ENCODE measurements around the gene INTS14. TPM values are rescaled to one million over a fixed set of nuclear protein-coding genes. Genes with fewer than 3 reads are reported as not detected.

Gene INTS14
- total RNA-seq, 4 donors from 2014 or later = 23.1 to 39.4 (median 31.1) TPM

DNA sequence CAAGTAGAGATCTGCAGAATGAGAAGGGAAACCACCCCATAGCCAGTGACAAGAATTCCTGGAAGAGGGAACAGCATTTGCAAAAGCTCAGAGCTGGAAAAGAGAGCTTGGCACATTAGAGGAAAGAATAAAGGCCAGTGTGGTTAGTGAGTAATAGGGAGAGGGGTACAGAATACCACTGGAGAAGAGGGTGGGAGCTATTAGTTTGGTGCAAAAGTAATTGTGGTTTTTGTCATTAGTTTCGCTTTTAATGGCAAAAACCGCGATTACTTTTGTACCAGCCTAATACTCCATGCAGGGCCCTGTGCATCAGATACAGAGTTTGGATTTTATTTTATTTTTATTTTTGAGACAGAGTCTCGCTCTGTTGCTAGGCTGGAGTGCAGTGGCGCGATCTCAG is 20.6 kb upstream of the INTS14 start:
- TF ChIP-seq, protein P1, sequence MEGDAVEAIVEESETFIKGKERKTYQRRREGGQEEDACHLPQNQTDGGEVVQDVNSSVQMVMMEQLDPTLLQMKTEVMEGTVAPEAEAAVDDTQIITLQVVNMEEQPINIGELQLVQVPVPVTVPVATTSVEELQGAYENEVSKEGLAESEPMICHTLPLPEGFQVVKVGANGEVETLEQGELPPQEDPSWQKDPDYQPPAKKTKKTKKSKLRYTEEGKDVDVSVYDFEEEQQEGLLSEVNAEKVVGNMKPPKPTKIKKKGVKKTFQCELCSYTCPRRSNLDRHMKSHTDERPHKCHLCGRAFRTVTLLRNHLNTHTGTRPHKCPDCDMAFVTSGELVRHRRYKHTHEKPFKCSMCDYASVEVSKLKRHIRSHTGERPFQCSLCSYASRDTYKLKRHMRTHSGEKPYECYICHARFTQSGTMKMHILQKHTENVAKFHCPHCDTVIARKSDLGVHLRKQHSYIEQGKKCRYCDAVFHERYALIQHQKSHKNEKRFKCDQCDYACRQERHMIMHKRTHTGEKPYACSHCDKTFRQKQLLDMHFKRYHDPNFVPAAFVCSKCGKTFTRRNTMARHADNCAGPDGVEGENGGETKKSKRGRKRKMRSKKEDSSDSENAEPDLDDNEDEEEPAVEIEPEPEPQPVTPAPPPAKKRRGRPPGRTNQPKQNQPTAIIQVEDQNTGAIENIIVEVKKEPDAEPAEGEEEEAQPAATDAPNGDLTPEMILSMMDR (IDR thresholded peaks at IDR 0.05; ENCODE audit: low read depth) = no peak

DNA sequence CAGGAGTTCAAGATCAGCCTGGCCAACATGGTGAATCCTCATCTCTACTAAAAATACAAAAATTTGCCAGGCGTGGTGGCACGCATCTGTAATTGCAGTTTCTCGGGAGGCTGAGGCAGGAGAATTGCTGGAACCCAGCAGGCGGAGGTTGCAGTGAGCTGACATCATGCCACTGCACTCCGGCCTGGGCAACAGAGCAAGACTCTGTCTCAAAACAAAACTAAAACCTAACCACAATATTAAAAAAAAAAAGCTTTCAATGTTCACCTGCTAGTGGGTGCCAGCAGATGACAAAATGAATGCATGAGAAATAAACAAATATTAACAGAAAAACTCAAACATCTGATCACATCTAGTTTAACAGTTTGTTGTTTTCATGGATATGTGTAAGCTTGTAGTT is 19.8 kb upstream of the INTS14 start:
- TF ChIP-seq, protein P1 (IDR thresholded peaks at IDR 0.05; ENCODE audit: low read depth) = no peak

DNA sequence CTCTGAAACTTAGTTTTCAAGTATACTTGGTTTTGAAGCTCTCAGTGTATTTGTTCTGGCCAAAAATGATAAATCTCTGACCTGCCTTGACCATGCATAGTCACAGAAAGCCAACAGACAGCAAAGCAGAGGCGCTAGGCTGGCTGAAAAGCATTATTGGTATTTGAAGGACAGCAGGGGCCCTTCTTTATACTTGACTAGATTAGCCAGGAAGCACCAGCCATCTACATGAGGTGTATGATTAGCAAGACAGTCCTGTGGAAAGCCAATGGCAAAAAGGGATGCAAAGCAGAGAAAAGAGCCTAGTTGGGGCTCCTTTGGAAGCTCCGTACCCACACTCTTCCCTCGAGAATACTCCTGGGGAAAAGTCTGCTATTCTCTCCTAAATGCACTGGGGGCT is 18.6 kb upstream of the INTS14 start:
- TF ChIP-seq, protein P1 (IDR thresholded peaks at IDR 0.05; ENCODE audit: low read depth) = no peak

DNA sequence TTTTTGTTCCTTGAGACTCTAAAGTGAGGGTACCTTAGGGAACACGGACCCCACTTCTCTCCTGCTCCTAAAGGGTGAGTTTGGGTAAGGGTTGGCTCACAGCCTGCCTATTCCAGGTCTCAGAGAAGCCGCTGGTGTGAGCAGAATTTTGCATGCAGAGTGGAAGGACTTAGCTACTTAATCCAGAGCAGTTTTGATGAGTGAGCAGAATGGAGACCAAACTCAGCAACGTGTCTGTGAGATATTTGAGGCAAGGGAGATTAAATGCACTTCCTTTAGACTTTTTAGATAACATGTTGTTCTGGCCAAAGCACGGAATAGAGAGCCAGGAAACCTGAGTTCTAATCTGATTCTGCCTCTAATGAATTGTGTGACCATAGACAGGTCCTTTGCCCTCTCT is 15.9 kb upstream of the INTS14 start:
- TF ChIP-seq, protein P1 (IDR thresholded peaks at IDR 0.05; ENCODE audit: low read depth) = no peak

DNA sequence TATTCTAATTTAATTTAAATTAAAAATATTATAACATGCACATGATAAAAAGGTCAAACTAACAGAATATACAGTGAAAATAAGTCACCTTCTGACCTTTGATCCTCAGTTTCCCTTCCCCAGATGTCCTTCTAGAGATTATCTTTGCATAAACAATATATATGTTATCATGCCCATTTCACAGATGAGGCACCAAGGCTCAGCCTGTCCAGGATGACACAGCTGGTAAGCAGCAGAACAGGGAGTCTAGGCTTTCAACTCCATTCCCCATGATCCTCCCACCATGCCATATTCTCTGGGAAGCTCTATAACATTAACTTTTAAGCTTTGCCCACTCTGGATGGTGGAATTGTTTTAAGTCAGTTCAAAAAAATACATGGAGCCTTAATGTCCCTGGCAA is 12.2 kb upstream of the INTS14 start:
- TF ChIP-seq, protein P1 (IDR thresholded peaks at IDR 0.05; ENCODE audit: low read depth) = no peak

DNA sequence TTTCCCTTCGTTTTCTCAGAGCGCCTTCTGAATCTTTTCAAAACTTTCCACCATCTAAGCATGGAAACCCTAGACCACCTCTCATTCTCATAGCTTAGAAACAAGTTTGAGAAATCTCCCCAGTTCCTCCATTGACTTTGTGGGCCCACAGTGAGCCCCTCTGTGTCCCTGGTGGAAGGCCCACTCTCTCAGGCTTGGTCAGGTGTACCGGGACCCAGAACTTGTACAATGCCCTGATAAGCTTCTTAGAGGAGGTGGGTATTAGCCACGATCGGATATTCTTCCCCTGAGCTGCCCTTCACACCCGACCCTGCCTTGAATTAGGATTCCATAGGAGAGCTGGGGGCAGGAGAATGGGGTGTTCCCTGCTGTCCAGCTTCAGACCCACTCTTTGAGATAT is 10.7 kb upstream of the INTS14 start, which contains the start of gene SLC24A1:
Gene SLC24A1, plus strand, starts transcription at position 301 of the 400 bp plus-strand sequence. CDS start 2,143 bp downstream, outside the sequence.
- TF ChIP-seq, protein P1 (IDR thresholded peaks at IDR 0.05; ENCODE audit: low read depth) = no peak

DNA sequence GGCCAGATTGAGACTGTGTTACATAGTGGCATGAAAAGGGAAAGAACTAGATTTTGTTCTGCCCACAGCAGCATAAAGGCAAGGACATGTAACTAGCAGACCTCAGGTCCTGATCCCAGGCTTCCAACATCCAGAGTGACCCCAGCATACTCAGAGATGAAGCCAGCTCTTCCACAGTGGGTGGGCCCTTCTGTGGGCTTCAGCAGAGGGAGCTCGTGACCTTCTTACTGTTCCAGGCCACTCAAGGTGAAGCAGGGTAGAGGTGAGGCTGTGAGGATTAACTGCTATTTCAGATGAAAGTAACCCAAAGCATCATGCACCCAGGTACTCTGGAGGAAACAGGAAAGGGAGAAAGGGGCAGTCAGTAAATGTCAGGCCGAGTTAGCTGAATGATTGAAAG is 9.9 kb upstream of the INTS14 start:
- TF ChIP-seq, protein P1 (IDR thresholded peaks at IDR 0.05; ENCODE audit: low read depth) = no peak

All from subcutaneous adipose tissue (tissue), 4 donors.